ENCODE data around the gene USP36. TPM values are rescaled to one million over a fixed set of nuclear protein-coding genes. Genes with fewer than 3 reads are reported as not detected.

Gene USP36
- polyA plus RNA-seq, 3 donors = 4.4 to 30.0 (median 6.1) TPM

DNA sequence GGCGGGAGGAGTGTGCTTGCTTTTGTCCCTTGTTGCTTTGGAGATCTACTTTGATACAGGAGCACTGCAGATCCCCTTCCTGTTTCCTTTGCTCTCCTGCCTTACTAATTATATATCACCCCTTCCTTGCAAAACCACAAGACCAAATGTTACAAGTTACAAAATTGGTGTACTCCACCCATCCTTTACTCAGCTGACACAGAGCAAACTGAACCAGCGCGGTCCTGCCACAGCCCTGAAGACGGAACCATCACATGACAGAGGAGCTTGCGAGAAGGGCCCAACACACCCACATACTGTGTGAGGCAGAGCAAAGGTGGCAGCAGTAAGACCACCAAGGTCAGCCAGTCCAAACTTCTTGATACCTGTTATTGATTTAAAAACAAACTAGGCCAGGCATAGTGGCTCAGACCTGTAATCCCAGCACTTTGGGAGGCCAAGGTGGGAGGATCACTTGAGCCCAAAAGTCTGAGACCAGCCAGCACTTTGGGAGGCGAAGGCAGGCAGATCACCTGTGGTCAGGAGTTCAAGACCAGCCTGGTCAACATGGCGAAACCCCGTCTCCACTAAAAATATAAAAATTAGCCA, 91.8 kb downstream of the USP36 start:
- H3K36me3 Mint-ChIP-seq = peaks cover 15 to 28% of the 10 kb centered on the region in 2 donors
- 21% methylated on average over 7 of the region's 8 CpGs for WGBS (ENCODE audit: insufficient coverage)
- Histone ChIP-seq H3K27me3 (ENCODE audit: control insufficient read depth in 2 of 2, insufficient read depth in 2 of 2, low read length in 2 of 2) (no peaks in the 10 kb centered on the region), H3K4me3 (replicated peaks in 1 of 3; ENCODE audit: low read depth in 2 of 3, low read length in 3 of 3) (peak overlapping the region; percentile 2 to 67 (median 45)), H3K4me2 (replicated peaks; ENCODE audit: extremely low read depth, low read length, poor library complexity, severe bottlenecking) (peak overlapping the region; percentile 82), H3K4me1 (ENCODE audit: control insufficient read depth in 1 of 2, insufficient read depth in 2 of 2, low read length in 2 of 2) (peaks cover 88 to 93% of the 10 kb centered on the region in 2 donors), H3K9me3 (replicated peaks in 1 of 2; ENCODE audit: control insufficient read depth in 1 of 2, insufficient read depth in 1 of 2, low read length in 2 of 2) (no peaks in the 10 kb centered on the region), H2AFZ (ENCODE audit: insufficient read depth, low read depth, low read length, poor library complexity, severe bottlenecking) (no peak overlapping the region), H3K79me2 (ENCODE audit: insufficient read depth, low read length) (peaks cover 99% of the 10 kb centered on the region), H3K36me3 (replicated peaks in 1 of 2; ENCODE audit: control insufficient read depth in 1 of 2, insufficient read depth in 2 of 2, low read length in 2 of 2) (peaks cover 3 to 9% of the 10 kb centered on the region in 2 donors), H4K20me1 (ENCODE audit: insufficient read depth, low read length) (peaks cover 73% of the 10 kb centered on the region), H3K9ac (ENCODE audit: insufficient read depth, low read length, poor library complexity, severe bottlenecking) (peak overlapping the region; percentile 52), H3K27ac (ENCODE audit: low read depth in 1 of 2, low read length in 2 of 2) (peak overlapping the region; percentile 86 to 88)
- TF ChIP-seq, protein P1, sequence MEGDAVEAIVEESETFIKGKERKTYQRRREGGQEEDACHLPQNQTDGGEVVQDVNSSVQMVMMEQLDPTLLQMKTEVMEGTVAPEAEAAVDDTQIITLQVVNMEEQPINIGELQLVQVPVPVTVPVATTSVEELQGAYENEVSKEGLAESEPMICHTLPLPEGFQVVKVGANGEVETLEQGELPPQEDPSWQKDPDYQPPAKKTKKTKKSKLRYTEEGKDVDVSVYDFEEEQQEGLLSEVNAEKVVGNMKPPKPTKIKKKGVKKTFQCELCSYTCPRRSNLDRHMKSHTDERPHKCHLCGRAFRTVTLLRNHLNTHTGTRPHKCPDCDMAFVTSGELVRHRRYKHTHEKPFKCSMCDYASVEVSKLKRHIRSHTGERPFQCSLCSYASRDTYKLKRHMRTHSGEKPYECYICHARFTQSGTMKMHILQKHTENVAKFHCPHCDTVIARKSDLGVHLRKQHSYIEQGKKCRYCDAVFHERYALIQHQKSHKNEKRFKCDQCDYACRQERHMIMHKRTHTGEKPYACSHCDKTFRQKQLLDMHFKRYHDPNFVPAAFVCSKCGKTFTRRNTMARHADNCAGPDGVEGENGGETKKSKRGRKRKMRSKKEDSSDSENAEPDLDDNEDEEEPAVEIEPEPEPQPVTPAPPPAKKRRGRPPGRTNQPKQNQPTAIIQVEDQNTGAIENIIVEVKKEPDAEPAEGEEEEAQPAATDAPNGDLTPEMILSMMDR (IDR thresholded peaks at IDR 0.05) = no peak
- H3K4me3 Mint-ChIP-seq = peak overlapping the region; percentile 64 to 76
- DNase-seq = peak; percentile 89 to 97 (median 93)
- H3K9me3 Mint-ChIP-seq = no peaks in the 10 kb centered on the region
- peaks cover 92% of the 10 kb centered on the region for H3K4me1 Mint-ChIP-seq
- H3K27me3 Mint-ChIP-seq (ENCODE audit: low read depth in 3 of 3) = peaks cover 0 to 4% (median 0%) of the 10 kb centered on the region in 3 donors
- intact Hi-C loops (cut with micrococcal nuclease) = loop anchor here in 1 of 2 donors (10.0 kb wide), 1 partner anchor 166 kb away; no protein-coding TSS in a partner anchor
- peak overlapping the region; percentile 94 to 98 (median 97) for H3K27ac Mint-ChIP-seq

DNA sequence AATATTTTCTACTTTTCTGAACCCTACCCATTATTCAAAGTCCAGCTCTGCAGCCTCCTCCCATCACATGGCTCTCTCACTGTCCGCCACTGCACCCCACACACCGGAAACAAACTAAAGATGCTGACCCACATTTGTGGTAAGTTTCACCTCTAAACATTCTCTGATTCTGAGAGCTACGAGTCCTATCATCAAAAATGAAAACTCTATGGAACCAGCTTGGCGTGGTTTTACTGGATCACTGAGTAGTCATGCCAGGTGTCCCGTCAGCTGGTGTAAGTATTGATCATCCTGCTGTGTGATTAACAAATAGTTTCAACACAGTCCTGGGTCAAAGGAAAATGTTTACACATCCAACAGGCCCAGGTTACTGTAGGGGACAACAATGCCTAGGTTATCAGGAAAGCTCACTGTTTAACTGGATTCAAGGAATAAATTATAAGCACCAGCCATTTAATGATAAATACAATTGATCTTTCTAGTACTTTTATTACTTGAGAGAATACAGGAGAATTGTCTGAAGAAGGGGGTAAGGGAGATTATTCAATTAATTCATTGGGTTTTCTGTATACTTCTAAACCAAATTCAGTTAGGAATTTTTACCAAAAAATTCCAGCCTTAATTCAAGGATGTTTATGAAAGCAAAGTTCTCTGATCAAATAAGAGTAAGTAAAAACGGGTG, 92.4 kb downstream of the USP36 start:
- peak overlapping the region; percentile 52 for H3K9ac ChIP-seq (ENCODE audit: insufficient read depth, low read length, poor library complexity, severe bottlenecking)
- H3K4me1 ChIP-seq (ENCODE audit: control insufficient read depth in 1 of 2, insufficient read depth in 2 of 2, low read length in 2 of 2) = peaks cover 82 to 93% of the 10 kb centered on the region in 2 donors
- no peaks in the 10 kb centered on the region for H3K9me3 ChIP-seq (replicated peaks in 1 of 2; ENCODE audit: control insufficient read depth in 1 of 2, insufficient read depth in 1 of 2, low read length in 2 of 2)
- peaks cover 3 to 15% of the 10 kb centered on the region in 2 donors for H3K36me3 ChIP-seq (replicated peaks in 1 of 2; ENCODE audit: control insufficient read depth in 1 of 2, insufficient read depth in 2 of 2, low read length in 2 of 2)
- peaks cover 99% of the 10 kb centered on the region for H3K79me2 ChIP-seq (ENCODE audit: insufficient read depth, low read length)
- Mint-ChIP-seq H3K4me3 (peak overlapping the region; percentile 64 to 76), H3K36me3 (peaks cover 18 to 31% of the 10 kb centered on the region in 2 donors), H3K27ac (peak overlapping the region; percentile 94 to 98 (median 97)), H3K9me3 (no peaks in the 10 kb centered on the region), H3K4me1 (peaks cover 91% of the 10 kb centered on the region), H3K27me3 (ENCODE audit: low read depth in 3 of 3) (peaks cover 0 to 5% (median 0%) of the 10 kb centered on the region in 3 donors)
- H3K4me2 ChIP-seq (replicated peaks; ENCODE audit: extremely low read depth, low read length, poor library complexity, severe bottlenecking) = peak overlapping the region; percentile 82
- 10% methylated on average over 2 of the region's 6 CpGs for WGBS (ENCODE audit: insufficient coverage)
- peak overlapping the region; percentile 86 to 88 for H3K27ac ChIP-seq (ENCODE audit: low read depth in 1 of 2, low read length in 2 of 2)
- TF ChIP-seq, protein P1 (IDR thresholded peaks at IDR 0.05) = no peak
- intact Hi-C loops (cut with micrococcal nuclease) = loop anchor here in 1 of 2 donors (10.0 kb wide), 1 partner anchor 167 kb away; no protein-coding TSS in a partner anchor
- peaks cover 74% of the 10 kb centered on the region for H4K20me1 ChIP-seq (ENCODE audit: insufficient read depth, low read length)
- peak overlapping the region; percentile 2 to 67 (median 45) for H3K4me3 ChIP-seq (replicated peaks in 1 of 3; ENCODE audit: low read depth in 2 of 3, low read length in 3 of 3)
- DNase-seq = peak; percentile 39 to 63 (median 46)
- no peak overlapping the region for H2AFZ ChIP-seq (ENCODE audit: insufficient read depth, low read depth, low read length, poor library complexity, severe bottlenecking)
- H3K27me3 ChIP-seq (ENCODE audit: control insufficient read depth in 2 of 2, insufficient read depth in 2 of 2, low read length in 2 of 2) = no peaks in the 10 kb centered on the region

Measured in CD14-positive monocyte (primary cell).